ENCODE results near the gene DYNC2H1. TPM values are rescaled to one million over a fixed set of nuclear protein-coding genes. Genes with fewer than 3 reads are reported as not detected.

Gene DYNC2H1
- total RNA-seq, 1 donor from 2014 or later: 94.1 TPM

DNA sequence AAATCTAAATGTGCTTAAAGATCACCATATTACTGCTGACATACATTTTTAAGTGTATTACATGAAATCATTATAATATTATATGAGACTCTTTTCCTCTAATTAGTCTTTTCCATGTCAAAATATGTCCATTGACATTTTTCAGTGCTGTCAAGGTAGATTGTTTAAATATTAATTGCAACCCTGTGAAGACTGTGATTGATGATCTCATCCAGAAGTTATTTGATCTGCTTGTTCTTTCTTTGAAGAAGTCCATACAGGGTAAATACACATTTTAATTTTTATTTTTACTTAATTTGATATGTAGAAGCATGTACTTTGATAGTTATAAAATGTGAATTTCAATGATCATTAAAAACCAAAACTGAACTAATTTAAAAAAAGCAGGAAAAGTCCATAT, 38.4 kb downstream of the DYNC2H1 start:
- DNase-seq: no peak

DNA sequence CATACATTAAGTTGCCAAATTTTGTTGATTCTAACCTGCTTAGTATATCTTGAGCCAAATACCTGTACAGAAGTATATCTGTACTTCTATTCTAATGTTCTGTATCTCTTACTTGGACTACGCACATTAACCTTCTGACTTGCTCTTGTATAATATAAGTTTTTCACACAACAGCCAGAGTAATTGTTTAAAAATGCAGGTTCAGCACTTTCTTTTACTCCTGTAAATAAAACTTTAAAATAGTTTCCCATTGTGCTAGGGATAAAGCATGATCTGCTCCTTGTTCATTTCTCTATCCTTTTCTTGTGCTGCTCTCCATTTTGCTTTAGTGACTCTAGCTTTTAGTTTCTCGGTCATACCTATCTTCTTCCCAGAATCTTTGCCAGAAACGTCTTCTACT, 48.3 kb downstream of the DYNC2H1 start:
- DNase-seq: no peak

DNA sequence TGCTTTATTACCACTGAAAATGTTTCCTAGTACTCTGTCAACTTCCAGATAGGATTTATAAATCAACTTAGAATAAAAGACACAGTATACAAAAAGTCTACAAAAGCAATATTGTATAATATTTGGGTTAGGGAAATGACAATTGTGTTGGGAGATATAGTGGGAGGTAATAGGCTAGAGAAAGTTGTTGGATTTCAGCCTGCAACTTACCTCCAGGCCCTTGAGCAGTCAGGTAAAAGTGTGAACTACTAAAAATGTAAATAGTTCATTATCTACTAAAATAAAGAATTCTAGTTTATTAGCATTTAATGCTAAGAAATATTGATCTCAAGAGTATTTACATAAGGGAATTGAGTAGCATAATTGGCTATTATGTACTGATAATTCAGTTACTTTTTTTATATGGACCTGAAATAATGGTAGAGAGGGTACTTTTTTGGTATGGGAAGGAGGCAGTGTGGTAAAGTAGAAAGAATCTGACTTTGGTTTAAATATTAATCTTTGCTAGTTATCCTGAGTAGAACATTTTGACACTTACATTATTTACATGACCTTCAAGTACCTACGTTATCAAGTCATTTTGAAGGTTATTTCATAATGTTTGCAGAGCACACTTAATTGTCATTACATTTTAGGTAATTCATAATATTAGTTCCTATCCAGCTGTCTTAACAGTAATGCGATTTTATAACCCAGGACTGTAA, 55.0 kb downstream of the DYNC2H1 start:
- DNase-seq: no peak

DNA sequence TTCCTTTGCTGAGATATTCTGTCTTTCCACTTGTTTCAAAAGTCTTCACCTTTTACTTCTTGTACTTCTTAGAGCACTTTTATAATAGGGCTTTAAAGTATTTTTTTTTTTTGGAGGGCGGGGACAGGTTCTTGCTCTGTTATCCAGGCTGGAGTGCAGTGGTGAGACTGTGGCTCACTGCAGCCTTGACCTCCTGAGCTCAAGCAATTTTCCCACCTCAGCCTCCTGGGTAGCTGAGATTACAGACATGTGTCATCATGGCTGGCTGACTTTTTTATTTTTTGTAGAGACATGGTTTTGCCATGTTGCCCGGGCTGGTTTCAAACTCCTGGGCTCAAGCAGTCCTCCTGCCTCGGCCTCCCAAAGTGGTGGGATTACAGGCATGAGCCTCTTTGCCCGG, 57.9 kb downstream of the DYNC2H1 start:
- DNase-seq: no peak

DNA sequence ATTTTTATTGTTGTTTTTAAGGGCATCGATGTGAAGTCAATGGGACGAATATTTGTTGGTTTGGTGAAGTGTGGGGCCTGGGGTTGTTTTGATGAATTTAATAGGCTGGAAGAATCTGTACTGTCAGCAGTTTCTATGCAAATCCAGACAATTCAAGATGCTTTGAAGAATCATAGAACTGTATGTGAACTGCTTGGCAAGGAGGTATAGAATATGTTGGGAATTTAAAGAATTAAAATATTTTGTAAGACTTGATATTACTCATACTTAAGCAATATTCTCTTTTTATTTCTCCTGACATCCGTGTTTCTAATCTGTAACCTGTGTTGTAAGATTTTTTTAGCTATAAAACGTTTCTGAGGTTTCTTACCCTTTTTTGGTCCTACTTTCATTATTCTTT, 61.6 kb downstream of the DYNC2H1 start:
- DNase-seq: no peak

DNA sequence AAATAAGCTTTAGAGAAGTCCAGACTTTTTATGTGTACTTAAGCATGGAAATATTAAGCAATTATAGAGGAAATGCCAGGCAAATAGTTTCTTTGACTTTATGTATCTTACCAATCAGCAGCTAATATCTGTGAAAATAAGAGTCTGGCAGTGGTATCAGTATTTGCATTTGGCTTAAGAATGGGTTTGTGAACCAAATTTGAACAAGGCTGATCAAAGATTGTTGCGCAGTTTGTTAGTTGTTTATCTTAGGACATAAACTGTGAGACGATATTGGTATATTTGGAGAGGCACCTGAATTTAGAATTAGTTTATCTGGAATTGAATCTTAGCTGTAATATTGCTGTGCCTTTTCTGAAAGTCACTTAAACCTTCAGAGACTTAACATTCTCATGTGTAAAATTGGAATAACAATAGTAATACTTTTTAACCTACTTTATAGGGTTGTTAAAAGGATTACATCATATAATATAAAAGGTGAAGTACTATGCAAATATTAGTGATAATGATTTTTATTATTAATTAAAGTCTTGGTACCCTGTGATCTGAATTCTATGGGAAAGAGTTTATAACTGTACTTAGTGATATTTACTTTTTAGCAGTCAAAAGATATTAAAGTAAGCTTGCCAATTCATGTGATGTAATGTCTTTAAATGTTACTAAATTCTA, 66.4 kb downstream of the DYNC2H1 start:
- no peak for DNase-seq

DNA sequence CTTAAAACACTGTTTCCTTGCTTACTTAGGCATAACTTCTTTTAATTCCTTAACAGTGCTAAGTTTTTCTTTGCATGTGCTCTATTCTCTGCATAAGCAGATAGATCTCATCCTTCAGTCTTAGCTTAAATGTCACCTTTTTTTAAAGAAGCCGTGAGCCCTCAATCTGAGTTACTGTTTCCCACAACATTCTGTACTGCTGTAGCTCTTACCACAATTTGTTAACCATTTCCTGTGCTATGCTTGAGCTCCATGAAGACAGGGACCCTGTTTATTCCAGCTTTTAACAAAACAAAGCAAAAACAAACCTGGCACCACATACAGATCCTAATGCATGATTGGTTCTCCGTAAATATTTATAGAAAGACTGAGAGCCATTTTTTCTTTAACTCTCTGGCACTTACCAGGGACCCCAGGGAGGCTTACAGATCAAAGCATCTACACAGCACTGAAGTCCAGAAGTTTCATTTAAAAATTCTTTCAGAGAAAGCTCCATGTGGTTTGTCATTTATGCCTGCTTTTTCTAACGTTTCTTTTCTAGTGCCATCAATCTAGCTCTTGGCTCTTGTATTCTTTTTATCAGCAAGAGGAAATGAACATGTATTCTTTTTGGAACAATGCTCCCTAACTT, 74.9 kb downstream of the DYNC2H1 start:
- DNase-seq: no peak

DNA sequence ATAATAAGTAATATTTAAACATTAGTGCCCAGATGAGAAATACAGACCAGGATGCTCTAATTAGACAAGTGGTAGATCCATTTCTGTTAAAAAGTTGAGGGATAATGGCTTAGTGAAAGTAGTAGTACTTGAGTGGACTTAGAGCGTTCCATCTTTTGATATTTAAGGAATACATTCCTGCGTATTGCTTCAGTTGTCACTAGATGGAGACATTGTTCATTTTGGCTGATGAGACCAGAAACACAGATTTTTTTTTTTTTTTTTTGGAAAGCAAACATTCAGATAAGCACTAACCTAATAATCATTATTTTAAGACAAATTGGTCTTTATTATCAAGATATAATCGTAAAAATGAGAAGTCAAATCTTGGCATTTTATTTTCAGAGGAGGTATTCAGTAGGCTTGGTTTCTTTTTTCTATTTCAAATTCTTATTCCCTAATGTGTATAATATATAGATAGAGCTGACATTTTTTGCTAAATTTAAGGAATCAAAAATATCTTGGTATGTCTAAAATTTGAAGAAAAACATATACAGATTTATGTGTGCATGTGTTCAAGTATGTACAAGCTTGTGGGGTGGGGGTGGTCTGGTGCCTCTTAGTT, 92.9 kb downstream of the DYNC2H1 start:
- no peak for DNase-seq

DNA sequence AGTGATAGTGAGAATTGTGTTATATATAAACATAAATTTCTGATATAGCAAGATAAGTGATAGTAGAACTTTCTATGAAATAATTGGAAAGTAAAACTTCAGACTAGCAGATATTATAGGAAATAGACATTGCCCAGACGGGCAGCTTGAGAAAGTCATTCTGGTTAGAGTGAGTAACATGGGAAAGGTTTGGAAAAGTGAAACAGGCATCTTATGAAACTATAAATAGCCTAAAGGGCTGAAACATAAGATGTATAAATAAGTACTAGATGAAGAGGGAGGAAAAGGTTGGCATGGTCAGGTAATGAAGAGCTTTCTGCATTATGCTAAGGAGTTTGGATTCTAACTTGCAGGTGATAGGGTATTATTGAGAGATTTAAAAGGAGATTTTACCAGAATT, 101.3 kb downstream of the DYNC2H1 start:
- no peak for DNase-seq

DNA sequence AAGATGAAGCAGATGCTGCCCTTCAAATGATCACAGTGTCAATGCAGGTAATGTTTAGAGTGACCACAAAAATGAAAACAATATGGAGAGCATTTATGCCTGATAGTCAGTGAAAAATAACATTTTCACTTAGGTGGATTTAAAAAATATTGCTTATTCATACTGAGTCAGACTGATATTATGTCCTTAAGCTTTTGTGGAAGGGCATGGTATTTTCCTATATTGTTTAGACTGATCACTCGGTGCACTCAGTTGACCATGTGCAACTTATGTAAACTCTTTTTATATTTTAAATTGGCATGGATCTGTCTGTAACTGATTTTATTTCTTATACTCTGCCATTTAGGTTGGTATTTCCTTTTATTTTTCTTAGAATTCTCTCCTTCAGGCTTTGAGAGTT, 106.6 kb downstream of the DYNC2H1 start:
- no peak for DNase-seq

DNA sequence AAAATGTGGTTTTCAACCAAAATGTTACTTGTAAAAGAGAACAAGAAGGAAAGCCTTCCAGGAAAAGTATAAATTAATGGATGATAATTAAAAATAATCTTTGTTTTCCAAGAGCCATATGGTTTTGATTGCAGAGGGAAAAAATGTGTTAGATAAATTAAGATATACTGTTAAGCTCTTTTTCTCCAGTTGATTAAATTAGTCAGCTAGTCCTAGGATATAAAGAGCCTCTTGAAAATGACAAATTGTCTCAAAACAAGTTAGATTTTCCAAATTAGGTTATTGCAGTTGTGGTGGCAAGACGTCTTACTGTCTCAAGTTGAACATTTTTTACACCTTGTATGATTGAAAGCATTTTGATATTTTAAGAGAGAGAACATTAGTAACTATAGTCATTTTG, 110.9 kb downstream of the DYNC2H1 start:
- no peak for DNase-seq

DNA sequence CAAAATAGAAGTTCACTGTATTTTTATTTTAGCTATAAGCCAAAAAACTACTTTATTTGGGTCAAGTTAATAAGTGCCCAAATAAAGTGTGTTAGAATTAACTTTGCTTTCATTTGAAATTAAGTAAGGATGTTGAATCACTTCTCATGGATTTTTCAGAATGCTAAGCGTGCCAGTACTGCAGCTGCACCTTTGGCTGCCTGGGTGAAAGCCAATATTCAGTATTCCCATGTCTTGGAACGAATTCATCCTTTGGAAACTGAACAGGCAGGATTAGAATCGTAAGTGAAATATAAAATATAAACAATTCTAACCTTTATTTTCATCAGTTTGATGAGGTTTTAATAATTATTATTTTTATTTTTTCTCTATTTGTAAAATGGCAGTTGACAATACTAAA, 113.6 kb downstream of the DYNC2H1 start:
- DNase-seq: no peak

DNA sequence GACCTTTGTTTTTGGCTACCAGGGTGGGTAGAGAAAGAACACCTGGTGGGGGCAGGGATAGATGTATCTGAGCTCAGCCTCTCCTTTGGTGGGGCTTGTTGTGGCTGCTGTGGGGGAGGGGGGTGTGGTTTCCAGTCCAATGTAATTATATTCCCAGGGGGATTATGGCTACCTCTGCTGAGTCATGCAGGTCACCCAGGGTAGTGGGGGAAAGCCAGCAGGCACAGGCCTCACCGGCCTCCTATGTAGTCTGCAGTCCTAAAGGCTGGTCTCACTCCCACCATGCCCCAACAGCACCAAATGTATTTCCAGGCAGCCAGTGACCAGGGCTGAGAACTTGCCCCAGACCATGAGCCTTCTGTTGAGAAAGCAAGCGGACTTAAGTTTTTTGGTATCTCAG, 119.6 kb downstream of the DYNC2H1 start:
- DNase-seq: no peak

DNA sequence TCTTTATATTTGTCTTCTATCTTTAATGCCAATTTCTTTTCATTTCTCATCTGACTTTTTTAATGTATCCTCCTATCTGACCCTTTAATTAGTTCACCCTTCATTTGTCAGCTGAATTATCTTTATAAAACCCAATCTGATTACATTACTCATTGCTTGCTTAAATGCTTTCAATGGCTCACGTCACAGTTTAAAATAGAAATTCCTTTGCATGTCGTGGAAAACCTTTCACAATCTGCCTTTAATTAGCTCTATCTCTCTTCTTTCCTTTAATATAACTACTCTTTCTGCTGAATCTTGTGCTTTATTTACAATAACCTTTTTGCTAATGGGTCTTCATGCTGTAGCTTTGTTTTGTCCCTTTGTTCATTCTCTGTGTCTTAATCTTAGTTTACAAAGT, 125.7 kb downstream of the DYNC2H1 start:
- DNase-seq: no peak

DNA sequence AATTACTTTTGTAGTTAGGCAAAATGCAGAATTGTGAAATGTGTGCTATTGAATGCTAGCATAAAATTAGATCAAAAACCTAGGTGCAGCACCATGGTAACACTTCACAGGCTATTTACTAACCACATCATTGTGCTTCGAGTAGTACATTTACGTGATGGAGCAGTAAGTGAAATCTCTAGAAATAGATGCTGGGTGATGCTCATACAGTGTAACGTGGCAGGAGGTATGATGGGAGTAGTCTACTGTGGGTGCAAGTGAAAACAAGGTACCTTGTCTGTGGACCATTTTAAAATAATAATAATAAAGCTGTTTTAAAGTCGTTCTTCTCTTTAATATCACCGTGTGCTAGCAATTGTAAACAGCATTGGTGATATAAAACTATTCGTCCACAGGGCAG, 132.3 kb downstream of the DYNC2H1 start:
- no peak for DNase-seq

DNA sequence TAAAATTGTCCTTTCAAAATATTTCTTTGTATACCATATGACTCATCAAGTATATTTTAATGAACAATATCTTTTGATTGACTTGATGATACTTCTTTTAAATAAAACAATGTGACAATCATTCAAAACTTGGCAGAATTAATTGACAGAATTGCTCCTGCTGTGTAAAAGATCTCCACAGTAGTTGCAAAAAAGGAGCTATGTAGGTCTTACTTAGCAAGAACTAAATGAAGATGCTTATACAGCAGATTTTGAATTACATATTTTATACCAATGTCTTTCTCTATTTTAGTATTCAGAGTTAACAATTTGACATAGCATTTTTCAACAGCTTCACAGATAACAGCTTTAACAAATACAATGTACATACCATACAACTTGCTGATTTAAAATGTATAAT, 144.9 kb downstream of the DYNC2H1 start:
- no peak for DNase-seq

DNA sequence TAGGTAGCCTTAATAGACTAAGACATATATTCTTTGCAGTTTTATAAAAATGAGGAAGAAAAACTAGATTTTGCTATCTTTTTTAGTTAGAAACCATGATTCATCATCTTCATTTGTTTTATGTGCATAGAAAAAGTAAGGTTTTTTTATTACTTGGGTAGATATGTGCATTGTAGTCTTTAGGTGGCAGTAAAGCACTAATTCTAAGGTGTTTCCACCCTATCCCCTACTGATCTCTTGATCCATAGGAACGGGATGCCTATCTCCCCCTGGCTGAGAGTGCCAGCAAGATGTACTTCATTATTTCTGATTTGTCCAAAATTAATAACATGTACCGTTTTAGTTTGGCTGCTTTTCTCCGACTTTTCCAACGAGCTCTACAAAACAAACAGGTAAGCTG, 148.1 kb downstream of the DYNC2H1 start:
- DNase-seq: no peak

DNA sequence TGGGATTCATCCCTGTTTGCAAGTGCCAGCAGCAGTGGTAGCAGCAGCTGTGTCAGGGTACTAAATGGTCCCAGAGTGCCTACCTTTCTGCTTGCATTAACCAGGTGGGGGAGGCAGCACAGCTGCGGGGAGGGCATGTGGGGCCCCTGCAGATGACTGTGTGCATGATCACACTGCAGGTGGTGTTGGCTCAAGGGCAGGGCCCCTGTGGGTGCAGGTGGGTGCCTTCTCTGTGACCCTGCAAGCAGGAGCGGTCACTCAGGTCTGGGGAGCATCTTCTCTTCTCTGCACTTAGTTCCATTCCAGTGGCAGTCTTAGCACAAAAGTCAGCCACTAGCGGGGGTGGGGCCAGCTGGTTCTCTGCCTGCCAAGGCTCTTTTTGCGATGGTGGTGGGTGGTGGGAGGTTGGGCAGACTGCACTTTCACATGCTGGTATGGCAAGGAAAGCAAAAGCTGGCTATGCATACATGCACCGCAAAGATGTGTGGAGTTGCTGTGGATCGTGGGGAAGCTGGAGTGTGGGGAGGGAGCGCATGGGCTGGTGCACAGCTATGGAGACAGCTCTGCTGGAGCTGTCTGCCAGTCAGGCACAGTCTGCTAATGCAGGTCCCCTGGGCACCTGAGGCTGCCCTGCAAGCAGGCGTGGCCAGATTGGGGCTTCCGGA, 157.1 kb downstream of the DYNC2H1 start:
- peak; percentile 38 for DNase-seq

DNA sequence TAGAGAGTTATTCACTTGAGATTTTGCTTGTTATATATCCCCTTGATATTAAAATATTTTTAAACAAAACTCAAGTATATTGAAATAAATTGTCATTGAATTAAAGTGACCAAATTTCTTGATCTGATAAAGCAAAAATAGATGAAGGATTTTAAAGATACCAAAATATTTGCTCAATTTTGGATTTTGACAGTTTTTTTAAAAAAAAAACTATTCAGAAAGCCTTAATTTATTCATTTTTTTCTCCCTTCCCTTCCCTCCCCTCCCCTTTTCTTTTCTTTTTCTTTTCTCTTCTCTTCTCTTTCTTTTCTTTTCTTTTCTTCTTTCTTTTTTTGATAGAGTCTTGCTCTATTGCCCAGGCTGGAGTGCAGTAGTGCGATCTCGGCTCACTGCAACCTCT, 163.7 kb downstream of the DYNC2H1 start:
- DNase-seq: no peak

DNA sequence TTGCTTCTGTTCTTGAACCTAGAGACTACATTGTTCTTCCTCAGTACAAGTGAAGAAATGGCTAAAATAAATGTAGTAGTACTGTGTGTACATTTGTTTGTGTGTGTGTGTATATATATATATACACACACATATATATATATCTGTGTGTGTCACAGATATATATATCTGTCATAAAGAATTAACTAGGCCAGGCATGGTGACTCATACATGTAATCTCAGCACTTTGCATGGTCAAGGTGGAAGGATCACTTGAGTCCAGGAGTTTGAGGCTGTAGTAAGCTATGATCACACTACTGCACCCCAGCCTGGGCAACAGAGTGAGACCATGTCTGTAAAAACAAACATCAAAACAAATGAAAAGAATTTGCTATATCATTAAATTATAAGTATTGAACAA, 164.8 kb downstream of the DYNC2H1 start:
- no peak for DNase-seq

DNA sequence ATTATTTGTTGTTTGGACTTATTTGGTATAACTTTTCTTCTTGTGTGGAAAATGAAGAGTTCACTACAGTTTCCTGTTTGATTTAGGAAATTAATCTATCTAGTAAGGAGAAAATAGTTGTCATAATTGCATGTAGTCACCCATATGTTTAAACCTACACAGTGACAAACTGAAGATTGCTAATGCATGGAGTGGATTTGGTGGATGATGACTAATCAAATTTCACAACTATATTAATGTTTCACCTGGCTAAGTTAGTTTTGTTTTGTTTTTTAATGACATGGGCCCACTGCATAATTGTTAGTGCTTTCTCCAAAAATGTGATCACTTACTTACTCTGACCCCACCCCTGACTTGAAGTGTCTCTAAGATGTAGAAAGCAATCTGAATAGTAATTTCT, 170.6 kb downstream of the DYNC2H1 start:
- no peak for DNase-seq

DNA sequence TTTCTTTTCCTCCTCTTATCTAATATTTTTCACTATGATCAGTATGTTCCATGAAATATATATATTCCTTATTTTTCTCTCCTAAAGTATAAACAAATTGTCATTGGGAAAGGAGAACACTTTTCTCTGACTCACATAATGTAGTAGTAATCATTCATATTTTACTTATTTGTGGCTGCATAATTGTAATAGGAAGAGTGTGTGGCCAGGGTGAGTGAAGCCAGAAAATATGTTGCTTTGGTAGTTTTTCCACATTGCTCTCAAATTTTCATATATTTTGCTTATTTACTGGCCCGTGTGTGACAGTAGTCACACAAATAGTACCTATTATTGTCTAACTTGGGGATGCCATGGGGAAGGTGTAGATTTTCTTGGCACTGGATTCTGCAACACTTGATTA, 172.1 kb downstream of the DYNC2H1 start:
- DNase-seq: no peak

DNA sequence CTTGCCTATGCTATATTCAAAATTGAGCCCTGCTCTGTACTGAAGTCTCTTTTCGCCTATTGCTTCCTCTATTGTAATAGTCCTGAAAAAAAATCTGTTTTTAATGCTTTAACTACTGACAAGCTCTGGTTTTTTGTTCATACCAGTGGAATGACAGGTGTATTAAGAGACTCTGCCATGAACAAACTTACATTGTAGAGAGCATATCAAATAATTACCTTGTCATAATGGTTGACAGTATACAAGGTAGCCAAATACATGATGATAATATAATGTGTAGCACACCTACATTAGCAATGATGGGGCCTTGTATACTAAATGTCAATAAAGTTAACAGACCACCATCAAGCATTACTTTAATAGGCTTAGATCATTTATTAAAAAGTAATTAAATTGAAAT, 175.0 kb downstream of the DYNC2H1 start:
- DNase-seq: no peak
